GM12873 (cell line): ENCODE measurements around the gene NPHP4.

Experiments used
- CTCF ChIP-seq: IDR thresholded peaks from 2 replicates; pipeline ENCODE4 v1.5.1; 2012; ENCODE audit warnings: low read depth, mild to moderate bottlenecking, moderate library complexity, low read length, control low read depth; ENCODE audit not compliant: insufficient read depth; ENCODE audit errors: missing control alignments

NPHP4 gene

DNA sequence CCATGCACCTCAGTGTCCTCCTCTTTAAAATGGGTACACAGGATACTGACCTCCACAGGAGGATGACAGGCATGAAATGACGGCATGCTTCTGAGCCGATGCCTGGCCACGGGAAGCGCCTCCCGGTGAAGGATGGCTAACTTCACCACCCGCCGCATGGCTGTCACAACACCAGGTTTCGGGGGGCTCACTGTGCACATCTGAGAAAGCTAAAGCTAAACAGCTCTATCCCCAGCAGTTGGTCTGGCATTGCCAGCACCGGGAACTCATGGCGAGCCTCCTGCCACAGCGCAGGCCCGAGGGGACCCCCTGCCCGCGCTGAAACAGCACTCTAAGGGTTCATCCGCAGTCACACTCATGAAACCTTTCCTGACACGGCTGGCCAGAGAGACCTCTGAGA is 16.0 kb downstream of the NPHP4 start:
- no peak for TF ChIP-seq CTCF

- TF ChIP-seq CTCF, result peak; percentile 72
These were observed 16.9 kb downstream of the NPHP4 start for GRCh38 chr1:5975133-5975880.

DNA sequence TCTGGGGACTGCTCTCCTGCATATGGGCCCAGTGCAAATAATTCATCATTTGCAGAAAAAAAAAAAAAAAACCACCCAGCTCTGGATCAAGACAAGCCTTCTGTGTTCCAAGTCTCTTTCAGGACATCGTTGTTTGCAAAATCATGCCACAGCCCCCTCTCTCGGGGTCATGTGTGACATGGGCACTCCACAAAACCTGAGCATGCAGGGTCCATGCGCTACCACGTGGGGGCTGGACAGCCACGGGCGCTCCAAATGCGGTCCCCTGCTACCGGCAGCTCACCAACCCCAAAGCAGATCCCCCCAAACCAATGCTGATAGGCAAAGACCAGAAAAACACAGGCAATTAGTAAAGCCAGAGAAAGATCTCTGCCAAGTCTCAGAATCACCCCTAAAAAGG is 17.6 kb downstream of the NPHP4 start:
- no peak for TF ChIP-seq CTCF

DNA sequence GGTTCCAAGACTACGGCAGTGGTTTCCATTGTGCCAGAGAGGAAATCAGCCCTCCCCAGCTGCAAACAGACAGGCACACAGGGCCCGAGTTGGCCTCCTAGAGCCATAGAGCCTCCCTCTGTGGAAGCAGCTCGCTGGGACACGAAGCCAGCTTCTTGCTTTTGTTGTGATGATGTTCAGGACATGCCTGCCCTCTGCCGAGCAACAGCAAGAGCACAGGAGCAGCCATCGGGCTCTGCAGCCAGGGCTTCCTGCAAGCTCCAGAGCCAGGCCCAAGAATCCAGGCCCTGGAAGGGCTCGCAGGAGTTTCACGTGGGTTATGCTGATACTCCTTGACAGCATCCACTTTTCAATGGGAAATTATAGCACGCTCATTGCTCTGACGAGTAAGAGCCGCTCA is 18.5 kb downstream of the NPHP4 start:
- no peak for TF ChIP-seq CTCF

DNA sequence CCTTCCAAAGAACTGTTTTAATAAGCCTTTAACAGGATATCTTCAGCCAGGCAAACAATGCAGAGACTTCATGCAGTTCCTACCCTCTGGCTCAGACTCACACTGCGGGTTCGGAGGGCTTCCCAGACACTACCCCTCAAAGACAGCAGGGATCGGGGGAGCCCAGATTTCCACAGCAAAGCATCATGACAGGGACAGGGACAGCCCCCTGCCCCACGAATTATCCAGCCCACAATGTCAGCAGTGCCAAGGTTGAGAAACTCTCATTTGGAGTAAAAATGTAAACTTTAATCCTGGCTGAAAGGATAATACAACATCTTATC is 20.1 kb downstream of the NPHP4 start:
- no peak for TF ChIP-seq CTCF

GRCh38 chr1:5971471-5972197 is 20.6 kb downstream of the NPHP4 start:
- no peak for TF ChIP-seq CTCF

- TF ChIP-seq CTCF, result no peak
These were observed 21.5 kb downstream of the NPHP4 start for GRCh38 chr1:5970610-5971273.
